CD8-positive, alpha-beta memory T cell (primary cell): ENCODE results near the gene RELN. TPM values are rescaled to one million over a fixed set of nuclear protein-coding genes. Genes with fewer than 3 reads are reported as not detected.

Experiments used
- CTCF ChIA-PET: fragments of 350-600 bp; sonication (Branson Sonifier 250); formaldehyde crosslinking; loops from one replicate; lab custom pipeline; 2021; ENCODE audit warnings: antibody characterized with exemption; lab: Charles Lee
- POLR2A ChIA-PET: fragments of 350-600 bp; sonication (Branson Sonifier 250); formaldehyde crosslinking; loops from one replicate; lab custom pipeline; 2021; ENCODE audit warnings: antibody characterized with exemption; lab: Charles Lee
- DNase-seq, 5 donors: peaks; one replicate each; pipeline versions ENCODE4 v3.0.0 to v3.0.0-alpha.2; 2020 to 2022; ENCODE audit warnings: mixed read lengths in 1 of 5
- H3K27ac ChIP-seq: one replicate; pipeline ENCODE4 v1.7.0; 2013; ENCODE audit warnings: low read depth, mild to moderate bottlenecking, low read length, moderate library complexity
- H3K27me3 ChIP-seq: 2 replicates; pipeline ENCODE4 v1.7.0; 2013; ENCODE audit warnings: low read length, mild to moderate bottlenecking; ENCODE audit not compliant: insufficient read depth, poor library complexity, severe bottlenecking
- H3K36me3 ChIP-seq: 2 replicates; pipeline ENCODE4 v1.7.0; 2013; ENCODE audit warnings: mild to moderate bottlenecking, low read length, moderate library complexity; ENCODE audit not compliant: insufficient read depth
- H3K4me1 ChIP-seq: 2 replicates; pipeline ENCODE4 v1.7.0; 2013; ENCODE audit warnings: mild to moderate bottlenecking, low read length, moderate library complexity; ENCODE audit not compliant: insufficient read depth
- H3K4me3 ChIP-seq: 2 replicates; pipeline ENCODE4 v1.7.0; 2013; ENCODE audit warnings: mild to moderate bottlenecking, low read length
- H3K9me3 ChIP-seq: 2 replicates; pipeline ENCODE4 v1.7.0; 2013; ENCODE audit warnings: mild to moderate bottlenecking, low read length
- H3K27ac Mint-ChIP-seq, 8 donors: one replicate each; pipeline ENCODE4 v1.8.0; 2020 to 2021; ENCODE audit warnings: mixed read lengths in 8 of 8, mild to moderate bottlenecking in 6 of 8, inconsistent platforms in 3 of 8, moderate library complexity in 3 of 8
- H3K27me3 Mint-ChIP-seq, 2 donors: one replicate each; pipeline ENCODE4 v1.8.0; 2020 to 2021; ENCODE audit warnings: mixed read lengths in 2 of 2, mild to moderate bottlenecking in 1 of 2, moderate library complexity in 1 of 2
- H3K36me3 Mint-ChIP-seq, 3 donors: one replicate each; pipeline ENCODE4 v1.8.0; 2020 to 2021; ENCODE audit warnings: mixed read lengths in 3 of 3, inconsistent platforms in 1 of 3, mild to moderate bottlenecking in 1 of 3
- H3K4me1 Mint-ChIP-seq, 3 donors: one replicate each; pipeline ENCODE4 v1.8.0; 2020 to 2021; ENCODE audit warnings: mixed read lengths in 3 of 3, inconsistent platforms in 1 of 3, mild to moderate bottlenecking in 1 of 3
- H3K4me3 Mint-ChIP-seq, 7 donors: one replicate each; pipeline ENCODE4 v1.8.0; 2020 to 2021; ENCODE audit warnings: mixed read lengths in 7 of 7, mild to moderate bottlenecking in 6 of 7, moderate library complexity in 4 of 7, inconsistent platforms in 2 of 7
- H3K9me3 Mint-ChIP-seq, 5 donors: one replicate each; pipeline ENCODE4 v1.8.0; 2020 to 2022; ENCODE audit warnings: mixed read lengths in 5 of 5, mild to moderate bottlenecking in 3 of 5, moderate library complexity in 2 of 5, inconsistent platforms in 1 of 5
- polyA plus RNA-seq: library from polyadenylated mRNA; unstranded; fragments of 300-500 nt; fragmentation: Illumina TruSeq; gene quantifications from one replicate; pipeline ENCODE4 v1.2.3, GENCODE V29; 2021
- total RNA-seq, 2 experiments: library from RNA; stranded (reverse); gene quantifications; one replicate each; pipeline ENCODE4 v1.2.3, GENCODE V29; 2021

RELN gene
- total and polyA plus RNA-seq, 3 experiments from 2014 or later, result not detected

- no peaks in the 10 kb centered on the region for H3K36me3 Mint-ChIP-seq
- no peaks in the 10 kb centered on the region for H3K4me1 ChIP-seq
- CTCF ChIA-PET, result no interaction called here
Observed at GRCh38 chr7:103686064-103686463, 303.4 kb downstream of the RELN start.

GRCh38 chr7:103685646-103686045, 303.8 kb downstream of the RELN start:
- Mint-ChIP-seq H3K27me3 (peaks cover 5 to 8% of the 10 kb centered on the region in 2 donors), H3K27ac (no peak overlapping the region), H3K36me3 (no peaks in the 10 kb centered on the region), H3K4me3 (no peak overlapping the region), H3K9me3 (no peaks in the 10 kb centered on the region), H3K4me1 (no peaks in the 10 kb centered on the region)
- H3K9me3 ChIP-seq, result no peaks in the 10 kb centered on the region
- no peak overlapping the region for H3K27ac ChIP-seq
- DNase-seq, result no peak
- ChIA-PET CTCF (no interaction called here), POLR2A (no interaction called here)
- no peaks in the 10 kb centered on the region for H3K36me3 ChIP-seq
- H3K4me3 ChIP-seq, result no peak overlapping the region
- no peaks in the 10 kb centered on the region for H3K27me3 ChIP-seq
- no peaks in the 10 kb centered on the region for H3K4me1 ChIP-seq

More at GRCh38 chr7:103686064-103686463, 303.4 kb downstream of the RELN start:
- Mint-ChIP-seq H3K9me3 (no peaks in the 10 kb centered on the region), H3K4me1 (no peaks in the 10 kb centered on the region), H3K4me3 (no peak overlapping the region), H3K27ac (no peak overlapping the region), H3K27me3 (peaks cover 5 to 8% of the 10 kb centered on the region in 2 donors)
- POLR2A ChIA-PET, result no interaction called here
- Histone ChIP-seq H3K27ac (no peak overlapping the region), H3K9me3 (no peaks in the 10 kb centered on the region), H3K27me3 (no peaks in the 10 kb centered on the region), H3K4me3 (no peak overlapping the region), H3K36me3 (no peaks in the 10 kb centered on the region)
- DNase-seq, result no peak

GRCh38 chr7:103683348-103683747, 306.1 kb downstream of the RELN start:
- no peaks in the 10 kb centered on the region for H3K27me3 ChIP-seq
- H3K4me1 Mint-ChIP-seq, result no peaks in the 10 kb centered on the region
- H3K4me3 ChIP-seq, result no peak overlapping the region
- no peak overlapping the region for H3K4me3 Mint-ChIP-seq
- no peaks in the 10 kb centered on the region for H3K9me3 ChIP-seq
- DNase-seq, result no peak
- no peaks in the 10 kb centered on the region for H3K4me1 ChIP-seq
- CTCF ChIA-PET, result no interaction called here
- no peaks in the 10 kb centered on the region for H3K36me3 Mint-ChIP-seq
- H3K27ac Mint-ChIP-seq, result no peak overlapping the region
- no peaks in the 10 kb centered on the region for H3K9me3 Mint-ChIP-seq
- no peaks in the 10 kb centered on the region for H3K36me3 ChIP-seq
- peaks cover 5 to 8% of the 10 kb centered on the region in 2 donors for H3K27me3 Mint-ChIP-seq
- POLR2A ChIA-PET, result no interaction called here
- no peak overlapping the region for H3K27ac ChIP-seq

- no peaks in the 10 kb centered on the region for H3K4me1 ChIP-seq
- no peaks in the 10 kb centered on the region for H3K27me3 ChIP-seq
- Mint-ChIP-seq H3K4me1 (no peaks in the 10 kb centered on the region), H3K27me3 (peaks cover 0 to 2% of the 10 kb centered on the region in 2 donors), H3K4me3 (no peak overlapping the region), H3K27ac (no peak overlapping the region), H3K9me3 (peaks cover 0 to 4% (median 0%) of the 10 kb centered on the region in 5 donors), H3K36me3 (no peaks in the 10 kb centered on the region)
- no peaks in the 10 kb centered on the region for H3K9me3 ChIP-seq
- H3K4me3 ChIP-seq, result no peak overlapping the region
- DNase-seq, result no peak
- ChIA-PET CTCF (no interaction called here), POLR2A (no interaction called here)
- no peak overlapping the region for H3K27ac ChIP-seq
- no peaks in the 10 kb centered on the region for H3K36me3 ChIP-seq
Observed at GRCh38 chr7:103680161-103681144, 309.0 kb downstream of the RELN start.

GRCh38 chr7:103679151-103680132, 310.0 kb downstream of the RELN start:
- no peaks in the 10 kb centered on the region for H3K36me3 Mint-ChIP-seq

GRCh38 chr7:103668279-103668941, 321.0 kb downstream of the RELN start:
- Histone ChIP-seq H3K27ac (no peak overlapping the region), H3K27me3 (no peaks in the 10 kb centered on the region), H3K4me1 (no peaks in the 10 kb centered on the region), H3K4me3 (no peak overlapping the region), H3K36me3 (no peaks in the 10 kb centered on the region), H3K9me3 (no peaks in the 10 kb centered on the region)
- no peak overlapping the region for H3K4me3 Mint-ChIP-seq
- no peaks in the 10 kb centered on the region for H3K4me1 Mint-ChIP-seq
- no peak overlapping the region for H3K27ac Mint-ChIP-seq
- peaks cover 4% of the 10 kb centered on the region in 2 donors for H3K27me3 Mint-ChIP-seq
- no peak for DNase-seq
- ChIA-PET CTCF (no interaction called here), POLR2A (no interaction called here)
- H3K36me3 Mint-ChIP-seq, result no peaks in the 10 kb centered on the region
- H3K9me3 Mint-ChIP-seq, result peaks cover 0 to 2% (median 0%) of the 10 kb centered on the region in 5 donors

More at GRCh38 chr7:103679151-103680132, 310.0 kb downstream of the RELN start:
- no peaks in the 10 kb centered on the region for H3K9me3 ChIP-seq
- CTCF ChIA-PET, result no interaction called here
- no peaks in the 10 kb centered on the region for H3K4me1 ChIP-seq
- no peak overlapping the region for H3K27ac Mint-ChIP-seq
- POLR2A ChIA-PET, result no interaction called here
- H3K27ac ChIP-seq, result no peak overlapping the region
- H3K4me3 Mint-ChIP-seq, result no peak overlapping the region
- no peak for DNase-seq
- H3K27me3 ChIP-seq, result no peaks in the 10 kb centered on the region
- H3K27me3 Mint-ChIP-seq, result peaks cover 0 to 2% of the 10 kb centered on the region in 2 donors
- H3K4me3 ChIP-seq, result no peak overlapping the region
- H3K9me3 Mint-ChIP-seq, result peaks cover 0 to 10% (median 3%) of the 10 kb centered on the region in 5 donors
- H3K36me3 ChIP-seq, result no peaks in the 10 kb centered on the region
- H3K4me1 Mint-ChIP-seq, result no peaks in the 10 kb centered on the region

GRCh38 chr7:103666326-103666725, 323.1 kb downstream of the RELN start:
- DNase-seq, result no peak
- no peaks in the 10 kb centered on the region for H3K4me1 Mint-ChIP-seq
- H3K27ac ChIP-seq, result no peak overlapping the region
- H3K36me3 ChIP-seq, result no peaks in the 10 kb centered on the region
- H3K9me3 ChIP-seq, result no peaks in the 10 kb centered on the region
- H3K4me3 ChIP-seq, result no peak overlapping the region
- no peaks in the 10 kb centered on the region for H3K27me3 Mint-ChIP-seq
- POLR2A ChIA-PET, result no interaction called here
- no peak overlapping the region for H3K4me3 Mint-ChIP-seq
- H3K9me3 Mint-ChIP-seq, result peaks cover 0 to 2% (median 0%) of the 10 kb centered on the region in 5 donors
- no peaks in the 10 kb centered on the region for H3K4me1 ChIP-seq
- CTCF ChIA-PET, result no interaction called here
- H3K27ac Mint-ChIP-seq, result no peak overlapping the region
- no peaks in the 10 kb centered on the region for H3K36me3 Mint-ChIP-seq
- H3K27me3 ChIP-seq, result no peaks in the 10 kb centered on the region
